Measurements from ENCODE around the gene BRD3.

DNA sequence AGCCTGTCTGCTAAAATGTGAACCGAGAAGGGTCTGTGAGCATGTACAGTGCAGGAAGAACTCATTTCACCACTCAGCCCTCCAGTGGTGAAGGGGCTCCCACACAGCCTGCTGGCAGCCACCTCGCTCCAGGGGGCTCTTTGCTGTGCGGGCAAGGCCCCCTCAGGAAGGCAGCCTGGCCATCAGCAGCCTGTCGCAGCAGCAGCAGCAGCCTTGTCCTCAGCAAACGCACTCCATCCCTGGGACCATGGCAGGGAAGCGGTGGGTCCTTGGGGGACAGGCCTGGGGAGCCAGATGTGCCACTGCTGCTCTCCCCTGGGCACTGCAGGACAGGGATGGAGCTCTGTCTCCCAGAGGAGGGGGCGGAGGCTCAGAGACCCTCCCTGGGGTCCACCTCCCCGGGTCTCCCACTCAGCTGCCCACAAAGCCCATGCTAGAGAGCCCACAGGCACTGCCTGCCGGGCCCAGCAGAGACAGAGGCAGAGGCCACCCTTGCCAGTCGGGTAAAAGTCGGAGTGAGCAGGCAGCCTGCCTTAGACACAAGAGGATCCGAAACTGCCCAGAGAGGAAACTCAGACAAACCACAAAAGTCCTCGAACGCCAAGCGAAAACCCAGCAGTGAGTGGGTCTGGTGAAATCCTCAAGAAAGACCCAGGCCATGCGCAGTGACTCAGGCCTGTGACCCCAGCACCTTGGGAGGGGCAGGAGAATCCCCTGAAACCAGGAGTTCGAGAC is 8.0 kb downstream of the BRD3 start:
- no peak for TF ChIP-seq POLR2A (IDR thresholded peaks at IDR 0.05)
- no peak for TF ChIP-seq EP300 (IDR thresholded peaks at IDR 0.05)
- TF ChIP-seq, protein P1, sequence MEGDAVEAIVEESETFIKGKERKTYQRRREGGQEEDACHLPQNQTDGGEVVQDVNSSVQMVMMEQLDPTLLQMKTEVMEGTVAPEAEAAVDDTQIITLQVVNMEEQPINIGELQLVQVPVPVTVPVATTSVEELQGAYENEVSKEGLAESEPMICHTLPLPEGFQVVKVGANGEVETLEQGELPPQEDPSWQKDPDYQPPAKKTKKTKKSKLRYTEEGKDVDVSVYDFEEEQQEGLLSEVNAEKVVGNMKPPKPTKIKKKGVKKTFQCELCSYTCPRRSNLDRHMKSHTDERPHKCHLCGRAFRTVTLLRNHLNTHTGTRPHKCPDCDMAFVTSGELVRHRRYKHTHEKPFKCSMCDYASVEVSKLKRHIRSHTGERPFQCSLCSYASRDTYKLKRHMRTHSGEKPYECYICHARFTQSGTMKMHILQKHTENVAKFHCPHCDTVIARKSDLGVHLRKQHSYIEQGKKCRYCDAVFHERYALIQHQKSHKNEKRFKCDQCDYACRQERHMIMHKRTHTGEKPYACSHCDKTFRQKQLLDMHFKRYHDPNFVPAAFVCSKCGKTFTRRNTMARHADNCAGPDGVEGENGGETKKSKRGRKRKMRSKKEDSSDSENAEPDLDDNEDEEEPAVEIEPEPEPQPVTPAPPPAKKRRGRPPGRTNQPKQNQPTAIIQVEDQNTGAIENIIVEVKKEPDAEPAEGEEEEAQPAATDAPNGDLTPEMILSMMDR (IDR thresholded peaks at IDR 0.05): no peak
- TF ChIP-seq POLR2AphosphoS5 (IDR thresholded peaks at IDR 0.05): no peak
